Esophagus muscularis mucosa (tissue), 4 donors: ENCODE data around the gene CHN1.

Experiments
- EP300 ChIP-seq: sonication (generic); formaldehyde crosslinking; IDR thresholded peaks from one replicate; pipeline ENCODE4 v1.6.1; 2017; ENCODE audit warnings: antibody characterized with exemption
- POLR2AphosphoS5 ChIP-seq, 2 donors: sonication (generic); formaldehyde crosslinking; IDR thresholded peaks; one replicate each; pipeline ENCODE4 v1.6.1; 2017; ENCODE audit warnings: antibody characterized with exemption in 2 of 2
- TF ChIP-seq, protein P1 (sequence below), 3 experiments: fragments of 200-600 bp in 2 of 3; fragments of 450-650 bp in 1 of 3; sonication (generic) in 2 of 3; IDR thresholded peaks; one replicate each; pipeline ENCODE4 v1.5.1; 2017 to 2019; ENCODE audit warnings: antibody characterized with exemption in 3 of 3, mild to moderate bottlenecking in 2 of 3, moderate library complexity in 1 of 3

DNA sequence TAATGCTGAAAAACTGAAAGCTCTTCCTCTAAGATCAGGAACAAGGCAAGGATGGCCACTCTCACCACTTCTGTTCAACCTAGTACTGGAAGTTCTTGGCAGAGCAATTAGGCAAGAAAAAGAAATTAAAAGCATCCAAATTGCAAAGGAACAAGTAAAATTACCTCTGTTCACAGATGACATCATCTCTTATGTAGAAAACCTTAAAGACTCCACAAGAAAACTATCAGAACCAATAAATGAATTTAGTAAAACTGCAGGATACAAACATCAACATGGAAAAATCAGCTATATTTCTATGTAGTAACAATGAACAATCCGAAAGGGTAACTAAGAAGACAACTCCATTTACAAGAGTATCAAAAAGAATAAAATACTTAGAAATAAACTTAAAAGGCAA lies 112.2 kb downstream of the CHN1 start:
- TF ChIP-seq, protein P1, sequence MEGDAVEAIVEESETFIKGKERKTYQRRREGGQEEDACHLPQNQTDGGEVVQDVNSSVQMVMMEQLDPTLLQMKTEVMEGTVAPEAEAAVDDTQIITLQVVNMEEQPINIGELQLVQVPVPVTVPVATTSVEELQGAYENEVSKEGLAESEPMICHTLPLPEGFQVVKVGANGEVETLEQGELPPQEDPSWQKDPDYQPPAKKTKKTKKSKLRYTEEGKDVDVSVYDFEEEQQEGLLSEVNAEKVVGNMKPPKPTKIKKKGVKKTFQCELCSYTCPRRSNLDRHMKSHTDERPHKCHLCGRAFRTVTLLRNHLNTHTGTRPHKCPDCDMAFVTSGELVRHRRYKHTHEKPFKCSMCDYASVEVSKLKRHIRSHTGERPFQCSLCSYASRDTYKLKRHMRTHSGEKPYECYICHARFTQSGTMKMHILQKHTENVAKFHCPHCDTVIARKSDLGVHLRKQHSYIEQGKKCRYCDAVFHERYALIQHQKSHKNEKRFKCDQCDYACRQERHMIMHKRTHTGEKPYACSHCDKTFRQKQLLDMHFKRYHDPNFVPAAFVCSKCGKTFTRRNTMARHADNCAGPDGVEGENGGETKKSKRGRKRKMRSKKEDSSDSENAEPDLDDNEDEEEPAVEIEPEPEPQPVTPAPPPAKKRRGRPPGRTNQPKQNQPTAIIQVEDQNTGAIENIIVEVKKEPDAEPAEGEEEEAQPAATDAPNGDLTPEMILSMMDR (IDR thresholded peaks at IDR 0.05), result no peak
- TF ChIP-seq POLR2AphosphoS5 (IDR thresholded peaks at IDR 0.05) (no peak), EP300 (no peak)
